GM19193 (cell line): ENCODE measurements around the gene TP73.

Source experiments
- POLR2A ChIP-seq: IDR thresholded peaks from 4 replicates; pipeline ENCODE4 v1.6.1; 2011; ENCODE audit not compliant: insufficient read depth, insufficient read length; ENCODE audit errors: extremely low read depth

Gene TP73

DNA sequence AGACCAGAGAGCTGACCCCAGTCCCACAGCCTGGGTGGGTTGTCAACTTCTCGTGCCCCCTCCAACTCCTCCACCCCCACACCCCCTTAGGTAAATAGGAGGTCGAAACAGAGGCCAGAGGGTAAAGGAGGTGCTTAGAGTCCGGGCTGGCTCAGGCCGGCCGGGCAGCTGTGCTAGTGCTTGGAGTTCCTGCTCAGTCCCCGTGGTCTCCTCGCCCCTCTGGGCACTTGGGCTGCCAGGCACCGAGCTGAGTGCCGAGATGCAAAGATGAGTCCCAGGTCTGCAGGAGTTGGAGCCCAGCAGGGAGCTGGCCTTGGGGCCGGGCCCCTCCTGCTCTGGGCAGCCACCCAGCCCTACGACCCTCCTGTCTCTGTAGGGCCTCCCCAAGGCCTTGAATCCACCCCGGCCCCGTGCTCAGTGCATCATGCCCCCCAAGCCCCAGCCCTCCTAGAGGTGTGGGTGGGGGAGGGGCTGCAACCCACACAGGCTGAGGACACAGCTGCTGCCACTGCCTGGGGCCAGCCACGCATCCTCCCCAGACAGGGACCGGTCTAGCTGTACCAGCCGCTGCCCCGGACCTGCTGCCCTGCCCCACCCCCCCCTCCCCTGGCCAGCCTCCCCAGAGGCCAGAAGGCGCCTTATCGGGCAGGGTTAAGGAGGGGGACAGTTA, 122.1 kb downstream of the TP73 start:
- no peak for TF ChIP-seq POLR2A

DNA sequence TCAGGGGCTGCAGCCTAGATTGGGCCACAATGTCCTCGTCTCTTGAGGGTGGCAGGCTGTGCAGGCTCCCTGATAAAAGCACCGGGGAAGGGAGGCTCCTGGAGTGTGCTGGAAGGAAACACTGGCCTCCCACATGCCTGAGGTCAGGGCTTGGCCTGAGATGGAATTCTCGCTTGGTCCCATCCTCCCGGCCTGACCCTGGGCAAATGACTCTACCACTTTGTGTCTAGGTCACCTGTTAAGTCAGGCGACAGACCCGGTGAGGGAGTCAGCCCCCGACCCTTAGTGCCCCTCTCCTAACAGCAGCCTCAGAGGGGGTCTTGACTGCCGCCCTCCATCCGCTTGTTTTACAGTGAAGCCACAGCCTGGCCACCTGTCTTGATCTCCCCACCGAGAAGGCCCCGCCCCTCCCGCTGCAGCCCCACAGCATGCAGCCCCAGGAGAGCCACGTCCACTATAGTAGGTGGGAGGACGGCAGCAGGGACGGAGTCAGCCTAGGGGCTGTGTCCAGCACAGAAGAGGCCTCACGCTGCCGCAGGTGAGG, 122.7 kb downstream of the TP73 start:
- TF ChIP-seq POLR2A: no peak

DNA sequence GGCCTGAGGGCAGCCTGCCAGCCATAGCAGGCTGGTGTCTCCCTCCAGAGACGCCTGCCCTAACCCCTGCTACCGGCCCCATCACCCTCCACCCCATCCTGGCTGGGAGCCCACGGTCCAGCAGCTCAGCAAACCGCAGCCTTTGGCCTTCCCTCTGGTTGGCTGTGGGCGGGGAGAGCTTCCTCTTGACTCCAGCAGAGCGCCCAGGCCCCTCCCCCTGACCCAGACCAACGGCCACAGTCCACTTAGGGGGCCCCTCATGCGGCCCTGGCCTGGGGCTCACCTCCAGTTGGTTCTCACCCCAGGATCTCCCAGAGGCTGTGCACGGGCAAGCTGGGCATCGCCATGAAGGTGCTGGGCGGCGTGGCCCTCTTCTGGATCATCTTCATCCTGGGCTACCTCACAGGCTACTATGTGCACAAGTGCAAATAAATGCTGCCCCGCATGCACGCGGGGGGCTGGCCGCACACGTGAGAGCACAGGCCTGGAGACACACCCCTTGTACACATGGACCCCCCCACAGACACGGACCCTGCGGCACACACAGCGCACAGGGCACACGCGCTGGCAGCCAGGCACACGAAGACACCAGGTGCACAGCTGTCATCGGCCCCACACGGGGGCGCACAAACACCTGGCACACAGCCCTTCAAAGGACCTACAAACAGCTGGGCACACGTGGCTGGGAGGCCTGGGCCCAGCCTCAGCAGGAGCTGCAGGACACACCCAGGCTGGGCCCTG, 123.3 kb downstream of the TP73 start:
- TF ChIP-seq POLR2A: no peak

DNA sequence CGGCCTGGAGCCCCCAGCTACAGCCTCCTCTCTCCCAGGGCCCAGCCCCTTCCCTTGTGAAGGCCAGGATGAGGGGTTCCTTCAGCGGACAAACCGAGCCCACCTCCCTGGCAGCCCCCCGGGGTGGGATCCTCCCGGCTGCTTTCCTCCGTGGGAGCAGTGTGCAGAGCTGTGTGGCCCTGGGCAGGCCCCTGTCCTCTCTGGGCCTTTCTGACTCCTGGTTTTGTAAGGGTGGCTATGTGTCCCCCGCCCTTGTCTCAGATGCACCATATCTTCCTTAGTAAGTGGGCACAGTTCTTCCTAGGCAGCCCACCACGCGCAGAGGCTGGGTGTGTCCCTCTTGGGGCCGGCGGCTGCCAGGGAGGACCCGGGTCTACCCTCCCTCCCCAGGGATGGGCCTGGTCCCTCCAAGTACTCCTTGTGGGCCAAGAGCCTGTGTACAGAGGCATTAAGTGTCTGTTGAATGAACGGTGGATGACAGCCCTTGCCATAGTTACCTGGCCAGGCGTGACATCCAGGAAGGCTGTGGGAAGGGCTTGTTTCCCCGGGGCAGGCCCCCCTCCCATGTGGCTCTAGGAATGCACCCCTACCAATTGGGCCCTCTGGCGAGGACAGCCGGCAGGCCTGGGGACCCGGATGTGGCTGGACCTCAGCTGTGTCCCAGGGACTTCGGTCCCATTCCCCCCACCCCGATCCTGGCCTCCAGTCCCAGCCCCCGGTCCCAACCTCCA, 124.1 kb downstream of the TP73 start:
- no peak for TF ChIP-seq POLR2A

DNA sequence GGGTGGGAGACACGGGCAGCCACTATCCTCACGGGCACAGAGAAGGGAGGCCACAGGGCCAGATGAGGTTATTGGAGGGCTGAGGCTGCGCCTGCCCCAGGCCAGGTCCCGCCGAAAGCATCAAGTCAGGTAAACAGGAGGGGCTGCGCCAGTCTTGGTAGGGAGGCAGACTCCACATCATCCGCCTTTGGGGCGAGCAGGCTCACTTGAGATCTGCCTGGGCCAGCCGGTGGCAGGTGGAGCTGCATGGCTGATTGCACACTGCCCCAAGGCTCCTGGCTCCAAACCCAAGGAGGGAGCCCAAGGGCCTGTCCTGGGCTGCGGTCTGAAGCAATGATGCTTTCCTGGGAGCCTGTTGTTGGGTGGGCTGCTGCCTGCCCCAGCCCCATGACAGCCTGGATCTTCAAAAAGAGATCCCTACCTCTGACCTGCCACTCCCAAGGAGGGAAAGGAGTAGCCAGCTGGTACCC, 124.8 kb downstream of the TP73 start:
- no peak for TF ChIP-seq POLR2A

DNA sequence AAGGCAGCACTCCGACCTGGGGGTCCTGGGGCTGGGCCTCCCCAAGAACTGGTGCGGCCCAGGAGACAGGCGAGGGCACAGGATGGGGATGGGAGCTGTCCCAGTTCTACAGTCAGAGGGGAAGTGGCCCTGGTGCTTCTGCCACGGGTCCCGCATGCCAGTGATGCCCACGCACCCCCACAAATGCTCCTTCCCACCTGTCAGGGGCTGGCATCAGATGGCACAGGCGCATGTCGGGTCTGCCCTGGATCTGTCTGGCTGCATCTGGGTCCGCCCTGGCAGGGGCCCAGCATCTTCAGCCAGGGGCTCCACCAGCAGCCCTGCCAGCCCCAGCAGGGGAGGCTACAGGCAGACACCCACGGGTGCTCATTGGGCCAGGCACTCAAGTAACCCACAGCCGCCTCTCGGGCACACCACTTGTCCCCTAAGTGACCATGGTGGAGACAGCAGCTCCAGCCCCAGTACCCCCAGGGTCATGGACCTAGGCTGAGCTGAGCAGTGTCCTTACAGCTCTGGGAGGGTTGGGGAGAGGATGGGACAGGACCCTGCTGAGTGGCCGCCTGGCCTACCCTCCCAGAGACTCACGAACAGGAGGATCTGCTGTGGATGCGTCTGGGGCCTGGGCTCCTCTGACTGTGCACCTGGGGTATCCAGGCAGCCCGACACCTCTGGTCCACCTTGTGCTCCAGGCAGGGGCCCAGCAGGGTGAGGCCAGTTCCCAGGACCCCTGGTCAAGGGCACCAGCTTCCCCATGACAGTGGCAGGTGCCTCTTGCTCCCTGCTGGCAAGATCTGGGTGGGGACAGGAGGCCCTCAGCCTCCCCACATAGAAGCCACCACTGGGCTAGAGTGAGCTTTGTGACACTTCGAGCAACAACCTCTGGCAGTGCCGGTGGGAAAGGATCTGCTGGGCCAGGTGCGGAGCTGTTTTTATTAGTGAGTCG, 125.6 kb downstream of the TP73 start:
- no peak for TF ChIP-seq POLR2A

DNA sequence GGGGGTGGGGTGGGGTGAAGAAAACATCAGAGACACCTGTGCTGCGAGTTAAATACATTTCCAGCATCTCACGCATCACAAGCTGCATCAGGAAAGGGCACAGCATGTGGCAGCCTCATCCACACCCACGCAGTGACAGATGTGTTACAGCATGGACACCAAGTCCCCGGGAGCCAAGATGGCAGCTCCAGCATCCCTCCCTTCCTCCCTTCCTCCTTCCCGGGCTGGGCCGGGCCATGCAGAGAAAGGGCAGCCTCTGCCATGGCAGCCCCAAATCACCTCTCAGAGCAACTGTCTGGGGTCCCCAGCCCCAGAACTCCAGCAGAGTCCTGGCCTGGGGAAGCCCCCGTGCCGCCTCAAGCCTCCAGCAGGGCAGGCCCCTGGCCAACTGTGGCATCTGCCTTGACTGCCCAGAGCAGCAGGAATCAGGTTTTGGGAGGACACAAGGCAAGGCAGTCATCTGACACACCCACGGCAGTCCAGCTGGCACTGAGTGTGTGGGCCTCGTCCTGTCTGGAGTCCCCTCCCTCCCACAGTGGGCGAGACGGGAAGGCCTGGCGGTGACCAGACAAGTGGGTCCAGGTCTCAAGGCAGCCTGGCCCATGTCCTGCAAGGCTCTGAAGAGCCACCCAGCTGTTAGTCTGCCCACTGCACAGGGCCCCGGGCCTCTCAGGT, 126.4 kb downstream of the TP73 start:
- no peak for TF ChIP-seq POLR2A

DNA sequence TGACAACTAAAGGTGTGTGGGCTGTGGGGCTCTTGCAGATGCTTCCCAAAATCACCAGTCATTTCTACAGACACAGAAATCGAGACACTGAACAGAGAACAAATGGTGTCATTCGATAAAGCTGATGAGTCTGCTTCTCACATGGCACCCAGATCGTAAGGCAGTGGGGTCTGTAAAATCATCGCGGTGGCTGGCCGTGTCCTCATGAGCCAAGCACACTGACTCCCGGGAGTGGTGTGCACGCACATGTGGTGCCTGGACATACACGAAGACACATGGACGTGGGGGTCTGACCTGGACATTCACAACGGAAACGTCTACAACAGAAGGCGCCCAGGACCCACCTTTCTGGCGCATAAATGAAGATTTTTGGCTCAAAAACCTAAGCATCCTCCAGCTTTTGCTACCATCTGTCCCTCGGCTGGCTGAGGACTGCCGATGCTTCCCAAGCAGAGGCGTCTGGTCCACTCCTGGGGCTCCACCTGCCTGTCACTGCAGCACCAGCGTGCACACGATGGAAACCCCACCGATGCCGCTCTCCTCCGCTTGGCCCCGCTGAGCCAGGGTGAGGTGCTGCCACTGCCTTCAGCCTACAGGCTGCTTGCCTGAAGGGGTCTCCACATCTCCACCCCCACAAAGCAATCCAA, 127.1 kb downstream of the TP73 start:
- no peak for TF ChIP-seq POLR2A

DNA sequence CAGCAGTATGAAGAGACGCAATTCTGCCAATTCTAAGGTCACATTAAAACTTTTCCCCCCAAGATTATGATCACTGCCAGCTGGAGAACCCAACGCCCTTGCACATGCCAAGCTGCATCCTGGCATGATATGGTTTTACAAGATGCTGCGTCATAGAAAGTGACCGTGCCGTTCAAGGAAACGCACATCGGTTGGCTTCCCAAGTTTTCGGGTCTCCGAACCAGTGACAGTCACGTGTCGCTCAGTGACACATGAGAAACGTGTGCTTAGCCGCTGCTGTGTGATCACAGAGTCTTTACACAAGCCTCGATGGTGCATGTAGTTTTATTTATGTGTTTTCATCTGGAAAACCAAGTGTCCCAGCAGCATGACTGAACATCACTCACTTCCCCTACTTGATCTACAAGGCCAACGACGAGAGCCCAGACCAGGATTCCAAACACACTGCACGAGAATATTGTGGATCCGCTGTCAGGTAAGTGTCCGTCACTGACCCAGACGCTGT, 127.6 kb downstream of the TP73 start:
- no peak for TF ChIP-seq POLR2A

DNA sequence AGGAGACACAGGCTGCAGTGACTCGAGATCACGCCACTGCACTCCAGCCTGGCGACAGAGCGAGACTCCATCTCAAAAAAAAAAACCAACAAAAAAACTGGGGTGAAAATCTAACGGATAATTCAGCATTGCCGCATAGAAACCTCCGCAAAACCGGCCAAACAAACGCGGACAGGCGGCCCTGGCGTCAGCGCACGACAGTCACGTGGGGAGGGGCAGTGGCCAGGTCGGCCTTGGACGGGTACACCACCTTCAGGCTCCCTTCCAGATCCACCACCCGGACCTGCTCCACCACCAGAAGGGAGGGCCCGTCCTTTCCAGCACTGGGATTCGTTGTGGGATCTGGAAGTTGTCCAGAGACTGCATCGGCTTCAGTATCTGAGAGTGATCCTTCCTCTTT, 128.6 kb downstream of the TP73 start:
- no peak for TF ChIP-seq POLR2A

DNA sequence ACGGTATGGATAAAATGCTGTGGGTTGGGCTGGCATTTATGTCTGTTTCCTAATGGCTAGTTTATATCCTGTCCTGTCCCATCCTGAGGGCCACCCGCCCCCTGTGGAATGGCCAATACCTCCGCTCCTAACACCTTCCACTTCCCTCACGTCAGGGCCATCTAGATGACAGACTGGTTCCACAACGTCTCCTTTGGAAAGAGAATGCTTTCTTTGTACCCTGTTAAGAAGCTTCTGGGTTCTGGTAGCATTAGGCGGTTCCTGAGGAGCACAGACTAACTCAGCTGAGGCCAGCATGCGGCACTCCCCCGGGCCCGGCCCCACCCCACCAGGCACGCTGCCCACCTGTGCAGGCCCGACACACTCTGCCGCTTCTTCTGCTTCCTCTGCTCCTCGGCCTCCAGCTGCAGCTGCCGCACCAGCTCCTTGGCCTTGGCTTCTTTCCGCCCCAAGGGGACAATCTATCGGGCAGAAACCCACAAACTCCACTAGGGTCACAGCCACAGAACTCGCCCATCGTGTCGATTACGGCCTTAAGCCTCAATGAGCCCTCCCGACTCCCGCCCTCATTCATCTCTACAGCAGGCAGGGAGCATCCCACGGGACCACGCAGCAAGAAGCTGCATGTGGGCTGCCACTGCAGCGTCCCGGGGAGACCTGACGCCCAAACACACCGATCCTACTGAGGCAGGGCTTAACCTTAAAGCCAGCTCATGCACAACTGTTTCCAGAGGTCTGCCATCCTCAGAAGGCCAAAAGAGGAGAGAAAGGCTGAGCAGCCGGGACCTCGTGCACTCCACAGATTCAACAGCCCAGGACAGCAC, 131.5 kb downstream of the TP73 start:
- no peak for TF ChIP-seq POLR2A

DNA sequence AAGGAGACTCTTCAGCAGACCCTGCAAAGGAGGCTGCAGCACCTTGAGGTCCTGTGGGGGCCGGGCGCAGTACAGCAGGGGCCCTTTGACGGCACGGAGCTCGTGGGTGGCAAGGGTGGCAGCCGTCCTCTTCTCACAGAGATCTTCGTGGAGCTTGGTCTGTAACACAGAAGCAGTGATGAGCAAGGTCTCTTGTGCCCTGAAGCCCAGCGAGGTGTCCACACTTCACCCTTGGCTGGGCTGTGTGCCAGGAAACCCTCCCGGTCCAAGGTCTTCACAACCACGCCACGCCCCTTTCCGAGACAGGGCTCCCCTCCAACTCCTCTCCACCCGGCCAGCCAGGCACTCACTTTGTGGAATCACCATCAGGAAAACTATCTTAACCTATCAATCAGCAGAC, 132.7 kb downstream of the TP73 start:
- no peak for TF ChIP-seq POLR2A
